HFFc6 (cell line): ENCODE results near the gene BIRC6. TPM values are rescaled to one million over a fixed set of nuclear protein-coding genes. Genes with fewer than 3 reads are reported as not detected.

Experiments used
- DNase-seq: peaks from one replicate; pipeline ENCODE4 v3.0.0-alpha.2; 2018
- H3K27ac Mint-ChIP-seq: 2 replicates; pipeline ENCODE4 v1.8.0; 2020; ENCODE audit warnings: mild to moderate bottlenecking, mixed read lengths
- H3K27me3 Mint-ChIP-seq: 2 replicates; pipeline ENCODE4 v1.8.0; 2021; ENCODE audit warnings: mild to moderate bottlenecking, moderate library complexity, mixed read lengths; ENCODE audit not compliant: insufficient read depth
- H3K36me3 Mint-ChIP-seq: 2 replicates; pipeline ENCODE4 v1.8.0; 2021; ENCODE audit warnings: low read depth, mixed read lengths
- H3K4me1 Mint-ChIP-seq: 2 replicates; pipeline ENCODE4 v1.8.0; 2020; ENCODE audit warnings: low read depth, mixed read lengths
- H3K4me3 Mint-ChIP-seq: 2 replicates; pipeline ENCODE4 v1.8.0; 2020; ENCODE audit warnings: mild to moderate bottlenecking, moderate library complexity, mixed read lengths
- H3K9me3 Mint-ChIP-seq: 2 replicates; pipeline ENCODE4 v1.8.0; 2020; ENCODE audit warnings: mild to moderate bottlenecking, mixed read lengths
- total RNA-seq, 6 experiments: library from RNA; stranded (reverse); fragmentation: NEBNext Ultra II Directional; extraction: Animal tissue kit (Norgen Biotek cat#: 25700); gene quantifications; 2 replicates in 1 of 6; 3 replicates in 5 of 6; pipeline ENCODE4 v1.2.3, GENCODE V29; 2021
- TF ChIP-seq, protein P1 (sequence below): fragments of 200-600 bp; sonication (generic); IDR thresholded peaks from 2 replicates; pipeline ENCODE4 v1.5.0; 2021; ENCODE audit warnings: antibody characterized with exemption, mild to moderate bottlenecking

BIRC6 gene
- total RNA-seq, 6 experiments from 2014 or later: 54.1 to 72.2 (median 57.7) TPM

DNA sequence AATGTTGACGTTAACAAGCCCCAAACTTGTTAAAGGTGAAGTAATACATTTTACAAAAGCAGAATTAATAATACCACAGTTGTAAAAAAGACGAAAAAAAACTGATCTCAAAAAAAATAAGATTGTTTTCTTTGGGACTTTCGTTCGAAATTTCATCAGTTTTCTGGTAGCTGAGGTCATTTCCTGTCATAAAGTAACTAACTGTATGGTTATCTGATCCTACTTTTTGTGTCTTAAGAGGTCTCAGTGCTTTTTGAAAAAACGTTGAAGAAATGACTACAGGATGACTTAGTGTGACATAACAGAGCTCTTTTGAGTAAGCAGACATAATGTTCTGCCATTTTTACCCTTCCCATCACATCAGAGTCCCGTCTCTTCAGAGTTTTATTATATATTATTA lies 79.3 kb downstream of the BIRC6 start:
- DNase-seq: no peak
- no peak overlapping the region for H3K4me3 Mint-ChIP-seq
- no peaks in the 10 kb centered on the region; the same call in 1 of the 2 replicates for H3K27me3 Mint-ChIP-seq
- H3K4me1 Mint-ChIP-seq: no peaks in the 10 kb centered on the region
- peaks cover 45% of the 10 kb centered on the region for H3K36me3 Mint-ChIP-seq
- no peaks in the 10 kb centered on the region for H3K9me3 Mint-ChIP-seq
- TF ChIP-seq, protein P1, sequence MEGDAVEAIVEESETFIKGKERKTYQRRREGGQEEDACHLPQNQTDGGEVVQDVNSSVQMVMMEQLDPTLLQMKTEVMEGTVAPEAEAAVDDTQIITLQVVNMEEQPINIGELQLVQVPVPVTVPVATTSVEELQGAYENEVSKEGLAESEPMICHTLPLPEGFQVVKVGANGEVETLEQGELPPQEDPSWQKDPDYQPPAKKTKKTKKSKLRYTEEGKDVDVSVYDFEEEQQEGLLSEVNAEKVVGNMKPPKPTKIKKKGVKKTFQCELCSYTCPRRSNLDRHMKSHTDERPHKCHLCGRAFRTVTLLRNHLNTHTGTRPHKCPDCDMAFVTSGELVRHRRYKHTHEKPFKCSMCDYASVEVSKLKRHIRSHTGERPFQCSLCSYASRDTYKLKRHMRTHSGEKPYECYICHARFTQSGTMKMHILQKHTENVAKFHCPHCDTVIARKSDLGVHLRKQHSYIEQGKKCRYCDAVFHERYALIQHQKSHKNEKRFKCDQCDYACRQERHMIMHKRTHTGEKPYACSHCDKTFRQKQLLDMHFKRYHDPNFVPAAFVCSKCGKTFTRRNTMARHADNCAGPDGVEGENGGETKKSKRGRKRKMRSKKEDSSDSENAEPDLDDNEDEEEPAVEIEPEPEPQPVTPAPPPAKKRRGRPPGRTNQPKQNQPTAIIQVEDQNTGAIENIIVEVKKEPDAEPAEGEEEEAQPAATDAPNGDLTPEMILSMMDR: no peak
- H3K27ac Mint-ChIP-seq: 0 out of 2 replicates have a peak overlapping the region, but pooled peaks have one; percentile 26

DNA sequence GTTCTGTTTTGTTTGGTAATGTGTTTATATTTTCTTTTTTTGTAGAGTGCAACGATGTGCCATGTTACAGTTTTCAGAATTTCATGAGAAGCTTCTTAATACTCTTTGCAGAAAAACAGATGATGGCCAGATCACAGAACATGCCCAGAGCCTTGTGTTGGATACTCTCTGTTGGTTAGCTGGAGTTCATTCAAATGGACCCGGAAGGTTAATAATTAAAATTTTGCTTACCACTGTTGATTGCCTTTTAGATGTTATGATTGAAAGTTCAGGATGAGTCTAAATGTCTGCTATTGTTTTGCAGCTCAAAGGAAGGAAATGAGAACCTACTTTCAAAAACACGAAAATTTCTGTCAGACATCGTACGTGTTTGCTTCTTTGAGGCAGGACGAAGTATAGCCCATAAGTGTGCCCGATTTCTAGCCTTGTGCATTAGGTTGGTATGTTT lies 85.2 kb downstream of the BIRC6 start:
- TF ChIP-seq, protein P1: no peak
- H3K36me3 Mint-ChIP-seq: peaks cover 53% of the 10 kb centered on the region
- DNase-seq: no peak
- no peak overlapping the region for H3K4me3 Mint-ChIP-seq
- no peak overlapping the region for H3K27ac Mint-ChIP-seq
- H3K4me1 Mint-ChIP-seq: no peaks in the 10 kb centered on the region
- no peaks in the 10 kb centered on the region; the same call in 1 of the 2 replicates for H3K27me3 Mint-ChIP-seq
- no peaks in the 10 kb centered on the region for H3K9me3 Mint-ChIP-seq

- Mint-ChIP-seq H3K4me1 (no peaks in the 10 kb centered on the region), H3K36me3 (peaks cover 50% of the 10 kb centered on the region)
These were observed 89.5 kb downstream of the BIRC6 start for GRCh38 chr2:32446369-32446768.

DNA sequence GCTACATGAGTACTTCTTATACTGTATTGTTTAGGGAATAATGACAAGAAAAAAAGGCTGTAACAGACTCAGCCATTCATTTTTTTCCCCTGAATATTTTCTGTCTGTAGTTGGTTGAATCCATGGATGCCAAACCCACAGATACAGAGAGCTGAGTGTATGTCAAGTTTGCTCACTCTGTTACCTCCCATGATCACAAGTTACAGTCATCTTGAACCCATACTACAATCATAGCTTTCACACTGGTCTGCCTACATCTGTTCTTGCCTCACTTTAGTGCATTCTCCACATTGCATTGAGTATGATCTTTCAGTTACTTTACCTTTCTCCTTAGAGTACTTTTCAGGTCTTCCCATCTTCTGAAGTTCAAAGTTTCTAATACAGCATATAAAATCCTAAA lies 94.0 kb downstream of the BIRC6 start:
- Mint-ChIP-seq H3K27me3 (no peaks in the 10 kb centered on the region), H3K27ac (no peak overlapping the region), H3K9me3 (no peaks in the 10 kb centered on the region), H3K36me3 (peaks cover 31% of the 10 kb centered on the region), H3K4me3 (no peak overlapping the region), H3K4me1 (peaks cover 21% of the 10 kb centered on the region)
- DNase-seq: no peak
- TF ChIP-seq, protein P1: no peak

More at GRCh38 chr2:32446369-32446768, 89.5 kb downstream of the BIRC6 start:
- TF ChIP-seq, protein P1: no peak
- Mint-ChIP-seq H3K4me3 (no peak overlapping the region), H3K27me3 (no peaks in the 10 kb centered on the region), H3K9me3 (no peaks in the 10 kb centered on the region), H3K27ac (no peak overlapping the region)
- no peak for DNase-seq

GRCh38 chr2:32452338-32453064 lies 95.7 kb downstream of the BIRC6 start:
- no peak overlapping the region for H3K4me3 Mint-ChIP-seq
- no peaks in the 10 kb centered on the region for H3K9me3 Mint-ChIP-seq
- TF ChIP-seq, protein P1: no peak
- H3K27ac Mint-ChIP-seq: no peak overlapping the region
- H3K27me3 Mint-ChIP-seq: no peaks in the 10 kb centered on the region; the same call in 1 of the 2 replicates
- H3K4me1 Mint-ChIP-seq: peaks cover 21% of the 10 kb centered on the region
- no peak for DNase-seq
- H3K36me3 Mint-ChIP-seq: peaks cover 42% of the 10 kb centered on the region
